Activated naive CD8-positive, alpha-beta T cell treated with anti-CD3 and anti-CD28 coated beads, Interleukin-2, amount 50 U/mL, for 24 hours (primary cell): ENCODE data around the gene SCYL2.

Source experiments
- ATAC-seq: fragments of 150-1000 bp; cut with Tn5 transposase; one replicate; pipeline ENCODE4 v1.10.0; 2021
- DNase-seq: peaks from one replicate; pipeline ENCODE4 v3.0.0; 2021
- H3K27ac Mint-ChIP-seq: one replicate; pipeline ENCODE4 v1.8.0; 2021; ENCODE audit warnings: mild to moderate bottlenecking, mixed read lengths
- H3K27me3 Mint-ChIP-seq: one replicate; pipeline ENCODE4 v1.8.0; 2021; ENCODE audit warnings: mixed read lengths
- H3K36me3 Mint-ChIP-seq: one replicate; pipeline ENCODE4 v1.8.0; 2021; ENCODE audit warnings: low read depth, mixed read lengths
- H3K4me1 Mint-ChIP-seq: one replicate; pipeline ENCODE4 v1.8.0; 2021; ENCODE audit warnings: mixed read lengths
- H3K4me3 Mint-ChIP-seq: one replicate; pipeline ENCODE4 v1.8.0; 2021; ENCODE audit warnings: mild to moderate bottlenecking, moderate library complexity, mixed read lengths
- H3K9me3 Mint-ChIP-seq: one replicate; pipeline ENCODE4 v1.8.0; 2021; ENCODE audit warnings: mixed read lengths

Gene SCYL2

GRCh38 chr12:100364324-100364723 is 97.3 kb downstream of the SCYL2 start:
- no peaks in the 10 kb centered on the region for H3K9me3 Mint-ChIP-seq
- no peak overlapping the region for H3K4me3 Mint-ChIP-seq
- H3K36me3 Mint-ChIP-seq: no peaks in the 10 kb centered on the region
- ATAC-seq (no peak), DNase-seq (no peak)
- no peak overlapping the region for H3K27ac Mint-ChIP-seq
- no peaks in the 10 kb centered on the region for H3K4me1 Mint-ChIP-seq
- H3K27me3 Mint-ChIP-seq: peaks cover 7% of the 10 kb centered on the region

- H3K27me3 Mint-ChIP-seq: peaks cover 7% of the 10 kb centered on the region
- no peaks in the 10 kb centered on the region for H3K4me1 Mint-ChIP-seq
- H3K36me3 Mint-ChIP-seq: no peaks in the 10 kb centered on the region
- no peak for DNase-seq
- H3K9me3 Mint-ChIP-seq: no peaks in the 10 kb centered on the region
- ATAC-seq: no peak
- H3K27ac Mint-ChIP-seq: no peak overlapping the region
- no peak overlapping the region for H3K4me3 Mint-ChIP-seq
These were observed 98.4 kb downstream of the SCYL2 start for GRCh38 chr12:100365411-100365810.

GRCh38 chr12:100368066-100368465 is 101.1 kb downstream of the SCYL2 start:
- no peak overlapping the region for H3K4me3 Mint-ChIP-seq
- no peaks in the 10 kb centered on the region for H3K4me1 Mint-ChIP-seq
- no peak overlapping the region for H3K27ac Mint-ChIP-seq
- H3K36me3 Mint-ChIP-seq: no peaks in the 10 kb centered on the region
- DNase-seq: no peak
- H3K9me3 Mint-ChIP-seq: no peaks in the 10 kb centered on the region
- no peak for ATAC-seq
- H3K27me3 Mint-ChIP-seq: peaks cover 4% of the 10 kb centered on the region

- ATAC-seq: no peak
- no peak overlapping the region for H3K27ac Mint-ChIP-seq
These were observed 104.2 kb downstream of the SCYL2 start for GRCh38 chr12:100371146-100371545.

GRCh38 chr12:100372853-100373640 is 106.1 kb downstream of the SCYL2 start:
- Mint-ChIP-seq H3K27ac (no peak overlapping the region), H3K36me3 (no peaks in the 10 kb centered on the region), H3K4me1 (no peaks in the 10 kb centered on the region), H3K4me3 (no peak overlapping the region), H3K27me3 (peaks cover 5% of the 10 kb centered on the region), H3K9me3 (no peaks in the 10 kb centered on the region)
- no peak for ATAC-seq
- no peak for DNase-seq

More at GRCh38 chr12:100371146-100371545, 104.2 kb downstream of the SCYL2 start:
- Mint-ChIP-seq H3K4me3 (no peak overlapping the region), H3K36me3 (no peaks in the 10 kb centered on the region), H3K4me1 (no peaks in the 10 kb centered on the region), H3K27me3 (peaks cover 5% of the 10 kb centered on the region), H3K9me3 (no peaks in the 10 kb centered on the region)
- no peak for DNase-seq

GRCh38 chr12:100375038-100375735 is 108.2 kb downstream of the SCYL2 start:
- no peaks in the 10 kb centered on the region for H3K36me3 Mint-ChIP-seq
- H3K27me3 Mint-ChIP-seq: peaks cover 6% of the 10 kb centered on the region
- no peaks in the 10 kb centered on the region for H3K9me3 Mint-ChIP-seq
- no peaks in the 10 kb centered on the region for H3K4me1 Mint-ChIP-seq
- no peak for DNase-seq
- ATAC-seq: no peak
- no peak overlapping the region for H3K27ac Mint-ChIP-seq
- H3K4me3 Mint-ChIP-seq: no peak overlapping the region

- H3K4me3 Mint-ChIP-seq: no peak overlapping the region
- H3K4me1 Mint-ChIP-seq: no peaks in the 10 kb centered on the region
- H3K9me3 Mint-ChIP-seq: no peaks in the 10 kb centered on the region
- DNase-seq: no peak
- H3K36me3 Mint-ChIP-seq: no peaks in the 10 kb centered on the region
- H3K27ac Mint-ChIP-seq: no peak overlapping the region
- H3K27me3 Mint-ChIP-seq: peaks cover 6% of the 10 kb centered on the region
- no peak for ATAC-seq
These were observed 109.2 kb downstream of the SCYL2 start for GRCh38 chr12:100376161-100376560.

GRCh38 chr12:100381379-100381778 is 114.4 kb downstream of the SCYL2 start:
- DNase-seq (no peak), ATAC-seq (no peak)
- H3K27ac Mint-ChIP-seq: no peak overlapping the region
- H3K36me3 Mint-ChIP-seq: no peaks in the 10 kb centered on the region
- no peaks in the 10 kb centered on the region for H3K9me3 Mint-ChIP-seq
- no peak overlapping the region for H3K4me3 Mint-ChIP-seq
- H3K4me1 Mint-ChIP-seq: no peaks in the 10 kb centered on the region
- H3K27me3 Mint-ChIP-seq: peaks cover 5% of the 10 kb centered on the region

- Mint-ChIP-seq H3K4me3 (no peak overlapping the region), H3K36me3 (no peaks in the 10 kb centered on the region), H3K27ac (no peak overlapping the region), H3K9me3 (no peaks in the 10 kb centered on the region), H3K27me3 (peaks cover 5% of the 10 kb centered on the region), H3K4me1 (no peaks in the 10 kb centered on the region)
- DNase-seq (no peak), ATAC-seq (no peak)
These were observed 115.4 kb downstream of the SCYL2 start for GRCh38 chr12:100382338-100382737.

GRCh38 chr12:100383586-100384558 is 116.9 kb downstream of the SCYL2 start:
- H3K4me1 Mint-ChIP-seq: no peaks in the 10 kb centered on the region
- H3K4me3 Mint-ChIP-seq: no peak overlapping the region
- H3K36me3 Mint-ChIP-seq: no peaks in the 10 kb centered on the region
- no peak overlapping the region for H3K27ac Mint-ChIP-seq
- H3K27me3 Mint-ChIP-seq: peaks cover 5% of the 10 kb centered on the region
- DNase-seq: no peak
- no peak for ATAC-seq
- no peaks in the 10 kb centered on the region for H3K9me3 Mint-ChIP-seq

- H3K9me3 Mint-ChIP-seq: no peaks in the 10 kb centered on the region
- no peak overlapping the region for H3K4me3 Mint-ChIP-seq
- no peaks in the 10 kb centered on the region for H3K36me3 Mint-ChIP-seq
- H3K27me3 Mint-ChIP-seq: peaks cover 5% of the 10 kb centered on the region
- no peak overlapping the region for H3K27ac Mint-ChIP-seq
- ATAC-seq: no peak
- H3K4me1 Mint-ChIP-seq: no peaks in the 10 kb centered on the region
- DNase-seq: no peak
These were observed 117.6 kb downstream of the SCYL2 start for GRCh38 chr12:100384559-100384935.

GRCh38 chr12:100388382-100388781 is 121.4 kb downstream of the SCYL2 start:
- Mint-ChIP-seq H3K36me3 (no peaks in the 10 kb centered on the region), H3K4me3 (no peak overlapping the region), H3K4me1 (no peaks in the 10 kb centered on the region), H3K27me3 (peaks cover 13% of the 10 kb centered on the region), H3K9me3 (no peaks in the 10 kb centered on the region), H3K27ac (no peak overlapping the region)
- DNase-seq (no peak), ATAC-seq (no peak)
